ENCODE results near the gene CD82. TPM values are rescaled to one million over a fixed set of nuclear protein-coding genes. Genes with fewer than 3 reads are reported as not detected.
A peak's percentile ranks its signal among the peaks of the same experiment; 100 is the strongest.

Gene CD82
- total RNA-seq, 3 donors from 2014 or later (not counting 1 experiment from before 2014, with no cell fraction given): 11.6 to 42.1 (median 13.0) TPM

- no peak for DNase-seq
- no peak for ATAC-seq
- H3K36me3 Mint-ChIP-seq: no peaks in the 10 kb centered on the region
- no peak overlapping the region for H3K27ac Mint-ChIP-seq
- Histone ChIP-seq H3K27me3 (ENCODE audit: control insufficient read depth, insufficient read depth, low read length) (no peaks in the 10 kb centered on the region), H3K9me3 (ENCODE audit: control insufficient read depth, insufficient read depth, low read length) (no peaks in the 10 kb centered on the region), H3K27ac (ENCODE audit: low read length) (no peak overlapping the region), H3K4me3 (ENCODE audit: low read length) (no peak overlapping the region), H3K4me1 (ENCODE audit: control insufficient read depth, insufficient read depth, low read length) (no peaks in the 10 kb centered on the region), H3K36me3 (ENCODE audit: control insufficient read depth, insufficient read depth, low read length) (peaks cover under 1% of the 10 kb centered on the region)
- intact Hi-C loops (cut with micrococcal nuclease): no loop called here
- no peaks in the 10 kb centered on the region for H3K27me3 Mint-ChIP-seq (ENCODE audit: low read depth in 2 of 2)
- 92% methylated on average over 11 of the region's 11 CpGs for WGBS (ENCODE audit: insufficient coverage)
- no peak for TF ChIP-seq CTCF (IDR thresholded peaks at IDR 0.05)
- H3K4me3 Mint-ChIP-seq: no peak overlapping the region
- H3K4me1 Mint-ChIP-seq: no peaks in the 10 kb centered on the region
- H3K9me3 Mint-ChIP-seq: no peaks in the 10 kb centered on the region
Measured at GRCh38 chr11:44622721-44623258, 57.3 kb downstream of the CD82 start.

GRCh38 chr11:44623341-44623730 lies 57.9 kb downstream of the CD82 start:
- Histone ChIP-seq H3K4me3 (ENCODE audit: low read length) (no peak overlapping the region), H3K9me3 (ENCODE audit: control insufficient read depth, insufficient read depth, low read length) (no peaks in the 10 kb centered on the region), H3K4me1 (ENCODE audit: control insufficient read depth, insufficient read depth, low read length) (no peaks in the 10 kb centered on the region), H3K27ac (ENCODE audit: low read length) (no peak overlapping the region), H3K27me3 (ENCODE audit: control insufficient read depth, insufficient read depth, low read length) (no peaks in the 10 kb centered on the region), H3K36me3 (ENCODE audit: control insufficient read depth, insufficient read depth, low read length) (no peaks in the 10 kb centered on the region)
- no peak for TF ChIP-seq CTCF (IDR thresholded peaks at IDR 0.05)
- Mint-ChIP-seq H3K4me1 (no peaks in the 10 kb centered on the region), H3K36me3 (no peaks in the 10 kb centered on the region), H3K27ac (no peak overlapping the region), H3K4me3 (no peak overlapping the region), H3K27me3 (ENCODE audit: low read depth in 2 of 2) (no peaks in the 10 kb centered on the region), H3K9me3 (no peaks in the 10 kb centered on the region)
- intact Hi-C loops (cut with micrococcal nuclease): no loop called here
- WGBS (ENCODE audit: insufficient coverage): 20% methylated on average over 10 of the region's 10 CpGs
- DNase-seq: peak in 1 of 2 donors; percentile 11
- ATAC-seq: peak in 1 of 3 donors; percentile 11

- no peaks in the 10 kb centered on the region for H3K36me3 Mint-ChIP-seq
- Histone ChIP-seq H3K4me3 (ENCODE audit: low read length) (no peak overlapping the region), H3K36me3 (ENCODE audit: control insufficient read depth, insufficient read depth, low read length) (no peaks in the 10 kb centered on the region), H3K4me1 (ENCODE audit: control insufficient read depth, insufficient read depth, low read length) (no peaks in the 10 kb centered on the region), H3K9me3 (ENCODE audit: control insufficient read depth, insufficient read depth, low read length) (no peaks in the 10 kb centered on the region), H3K27ac (ENCODE audit: low read length) (no peak overlapping the region), H3K27me3 (ENCODE audit: control insufficient read depth, insufficient read depth, low read length) (no peaks in the 10 kb centered on the region)
- peaks cover 0 to 3% of the 10 kb centered on the region in 2 donors for H3K27me3 Mint-ChIP-seq (ENCODE audit: low read depth in 2 of 2)
- TF ChIP-seq CTCF (IDR thresholded peaks at IDR 0.05): no peak
- no peak overlapping the region for H3K27ac Mint-ChIP-seq
- WGBS (ENCODE audit: insufficient coverage): 89% methylated on average over 6 of the region's 8 CpGs
- DNase-seq (peak in 1 of 2 donors; percentile 12), ATAC-seq (no peak)
- intact Hi-C loops (cut with micrococcal nuclease): no loop called here
- no peaks in the 10 kb centered on the region for H3K4me1 Mint-ChIP-seq
- H3K9me3 Mint-ChIP-seq: no peaks in the 10 kb centered on the region
- no peak overlapping the region for H3K4me3 Mint-ChIP-seq
Measured at GRCh38 chr11:44623731-44624491, 58.4 kb downstream of the CD82 start.

Measured in natural killer cell (primary cell).